ENCODE results near the gene DCTPP1. TPM values are rescaled to one million over a fixed set of nuclear protein-coding genes. Genes with fewer than 3 reads are reported as not detected.

Gene DCTPP1
- total RNA-seq, 4 donors from 2014 or later, result 10.2 to 51.5 (median 28.7) TPM

DNA sequence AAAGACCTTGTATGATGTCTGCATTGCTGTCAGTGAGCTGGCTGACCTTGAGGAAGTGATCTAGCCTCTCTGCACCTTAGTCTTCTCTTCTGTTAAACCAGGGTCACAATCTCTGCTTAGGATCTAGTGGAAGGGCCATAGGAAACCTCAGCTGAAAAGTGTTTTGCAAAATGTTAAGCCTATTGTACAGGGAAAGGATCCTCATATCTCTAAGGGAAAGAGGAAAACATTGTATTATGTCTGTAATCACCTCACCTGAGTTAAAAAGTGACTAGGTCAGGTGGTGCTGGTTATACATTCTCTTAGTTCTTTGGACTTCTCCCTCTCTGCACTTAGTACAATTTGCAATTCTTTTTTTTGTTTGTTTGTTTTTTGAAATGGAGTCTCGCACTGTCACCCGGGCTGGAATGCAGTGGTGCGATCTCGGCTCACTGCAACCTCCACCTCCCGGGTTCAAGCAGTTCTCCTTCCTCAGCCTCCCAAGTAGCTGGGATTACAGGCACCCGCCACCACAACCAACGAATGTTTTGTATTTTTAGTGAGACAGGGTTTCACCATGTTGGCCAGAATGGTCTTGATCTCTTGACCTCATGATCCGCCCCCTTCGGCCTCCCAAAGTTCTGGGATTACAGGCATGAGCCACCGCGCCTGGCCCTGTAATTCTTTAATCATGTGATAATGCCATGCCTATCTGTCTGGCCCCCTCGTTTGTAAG, 17.8 kb upstream of the DCTPP1 start:
- H3K36me3 ChIP-seq, result no peaks in the 10 kb centered on the region
- no peaks in the 10 kb centered on the region for H3K4me1 ChIP-seq
- no peaks in the 10 kb centered on the region for H3K9me3 ChIP-seq
- no peak overlapping the region for H3K27ac ChIP-seq
- no peak overlapping the region for H3K4me3 ChIP-seq
- DNase-seq, result no peak
- no peaks in the 10 kb centered on the region for H3K27me3 ChIP-seq
- no peak for TF ChIP-seq POLR2A (IDR thresholded peaks at IDR 0.05)
- TF ChIP-seq, protein P1, sequence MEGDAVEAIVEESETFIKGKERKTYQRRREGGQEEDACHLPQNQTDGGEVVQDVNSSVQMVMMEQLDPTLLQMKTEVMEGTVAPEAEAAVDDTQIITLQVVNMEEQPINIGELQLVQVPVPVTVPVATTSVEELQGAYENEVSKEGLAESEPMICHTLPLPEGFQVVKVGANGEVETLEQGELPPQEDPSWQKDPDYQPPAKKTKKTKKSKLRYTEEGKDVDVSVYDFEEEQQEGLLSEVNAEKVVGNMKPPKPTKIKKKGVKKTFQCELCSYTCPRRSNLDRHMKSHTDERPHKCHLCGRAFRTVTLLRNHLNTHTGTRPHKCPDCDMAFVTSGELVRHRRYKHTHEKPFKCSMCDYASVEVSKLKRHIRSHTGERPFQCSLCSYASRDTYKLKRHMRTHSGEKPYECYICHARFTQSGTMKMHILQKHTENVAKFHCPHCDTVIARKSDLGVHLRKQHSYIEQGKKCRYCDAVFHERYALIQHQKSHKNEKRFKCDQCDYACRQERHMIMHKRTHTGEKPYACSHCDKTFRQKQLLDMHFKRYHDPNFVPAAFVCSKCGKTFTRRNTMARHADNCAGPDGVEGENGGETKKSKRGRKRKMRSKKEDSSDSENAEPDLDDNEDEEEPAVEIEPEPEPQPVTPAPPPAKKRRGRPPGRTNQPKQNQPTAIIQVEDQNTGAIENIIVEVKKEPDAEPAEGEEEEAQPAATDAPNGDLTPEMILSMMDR (IDR thresholded peaks at IDR 0.05), result no peak
- intact Hi-C loops (cut with DNase I; ENCODE audit: low total_unique reads), result no loop called here

DNA sequence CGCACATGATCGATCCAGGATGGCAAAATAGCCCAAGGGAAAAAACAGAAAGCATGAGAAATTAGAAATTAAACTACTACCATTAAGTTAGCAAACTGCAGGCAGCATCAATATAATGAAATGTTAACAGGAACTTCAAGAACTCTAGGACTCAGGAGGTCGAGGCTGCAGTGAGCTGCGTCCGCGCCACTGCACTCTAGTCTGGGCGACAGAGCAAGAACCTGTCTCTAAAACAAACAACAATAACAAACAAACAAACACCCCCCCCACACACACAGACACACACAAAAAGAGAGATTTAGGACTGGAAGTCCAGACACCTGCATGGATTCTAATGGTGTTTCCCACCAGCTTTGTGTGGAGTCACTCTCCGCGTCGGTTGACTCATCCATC, 16.4 kb upstream of the DCTPP1 start:
- Histone ChIP-seq H3K27ac (peak overlapping the region; percentile 92 to 93), H3K27me3 (no peaks in the 10 kb centered on the region), H3K36me3 (no peaks in the 10 kb centered on the region), H3K4me1 (no peaks in the 10 kb centered on the region), H3K4me3 (peak overlapping the region; percentile 91 to 96), H3K9me3 (no peaks in the 10 kb centered on the region)
- no peak for DNase-seq
- intact Hi-C loops (cut with DNase I; ENCODE audit: low total_unique reads), result no loop called here
- TF ChIP-seq, protein P1 (IDR thresholded peaks at IDR 0.05), result no peak
- no peak for TF ChIP-seq POLR2A (IDR thresholded peaks at IDR 0.05)

DNA sequence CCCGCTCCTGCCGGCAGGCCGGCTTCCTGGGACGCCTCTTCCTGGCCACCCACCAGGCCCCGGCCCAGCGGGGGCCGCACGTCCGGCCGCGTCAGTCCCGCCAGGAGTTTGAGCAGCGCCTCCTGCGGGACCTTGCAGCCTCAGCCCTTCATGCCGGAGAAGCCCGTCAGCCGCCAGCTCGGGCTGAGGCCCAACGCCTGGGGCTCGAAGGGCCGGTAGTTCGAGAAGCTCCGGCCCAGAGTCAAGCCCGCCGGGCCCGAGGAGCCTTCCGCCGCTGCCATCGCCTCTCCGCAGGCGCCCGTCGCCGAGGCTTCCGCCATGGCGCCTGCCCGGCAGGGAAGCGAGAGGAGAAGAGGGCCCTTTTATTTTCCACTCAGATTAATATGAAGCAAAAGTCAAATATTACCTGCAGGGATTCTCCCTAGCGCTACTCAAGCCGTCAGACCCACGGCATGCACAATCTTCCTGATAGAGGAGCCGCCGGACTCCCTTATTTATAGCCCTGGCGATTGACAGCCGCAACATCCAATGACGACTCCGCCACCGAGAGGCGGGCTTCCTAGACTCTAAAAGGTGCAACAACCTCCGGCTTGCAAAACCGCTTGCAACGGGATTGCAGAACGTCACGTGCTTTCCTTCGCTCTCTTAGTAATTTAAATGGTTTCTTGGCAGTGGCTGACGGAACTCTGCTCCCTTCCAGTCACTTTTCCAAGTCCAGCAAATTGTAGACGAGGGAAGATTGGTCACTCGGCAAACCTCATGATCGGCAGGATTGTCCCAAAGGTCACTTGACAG, 15.8 kb upstream of the DCTPP1 start, which contains the start of gene SEPHS2:
TSS of gene SEPHS2 (minus strand) at position 467 of the 795 bp plus-strand sequence. CDS start at position 320, 147 bp downstream.
- Histone ChIP-seq H3K4me1 (no peaks in the 10 kb centered on the region), H3K4me3 (peak within 1 kb of the TSS; percentile 91 to 96), H3K36me3 (no peaks in the 10 kb centered on the region), H3K27me3 (no peaks in the 10 kb centered on the region), H3K9me3 (no peaks in the 10 kb centered on the region), H3K27ac (peak within 1 kb of the TSS; percentile 92 to 93)
- peak; percentile 98 to 100 for DNase-seq
- peak; percentile 65 to 93 for TF ChIP-seq POLR2A (IDR thresholded peaks at IDR 0.05)
- TF ChIP-seq, protein P1 (IDR thresholded peaks at IDR 0.05), result peak; percentile 24 to 50 (median 31)
- intact Hi-C loops (cut with DNase I; ENCODE audit: low total_unique reads), result no loop called here

DNA sequence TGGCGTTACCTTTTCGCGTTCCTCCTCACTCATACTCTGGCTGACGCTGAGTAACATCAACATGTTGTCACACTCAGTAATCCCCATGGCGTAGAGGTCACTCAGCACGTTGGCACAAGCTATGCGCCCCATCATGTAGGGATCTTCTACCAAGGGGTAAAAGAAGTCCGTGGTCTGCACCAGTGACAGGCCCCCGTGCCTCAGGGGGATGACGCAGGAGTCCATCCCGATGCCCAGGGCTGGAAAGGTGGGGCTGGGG, 15.2 kb upstream of the DCTPP1 start:
- peak overlapping the region; percentile 91 to 96 for H3K4me3 ChIP-seq
- no peak for TF ChIP-seq POLR2A (IDR thresholded peaks at IDR 0.05)
- TF ChIP-seq, protein P1 (IDR thresholded peaks at IDR 0.05), result no peak
- H3K4me1 ChIP-seq, result no peaks in the 10 kb centered on the region
- no peaks in the 10 kb centered on the region for H3K36me3 ChIP-seq
- intact Hi-C loops (cut with DNase I; ENCODE audit: low total_unique reads), result no loop called here
- H3K27me3 ChIP-seq, result no peaks in the 10 kb centered on the region
- no peak for DNase-seq
- peak overlapping the region; percentile 92 to 93 for H3K27ac ChIP-seq
- H3K9me3 ChIP-seq, result no peaks in the 10 kb centered on the region
